HG03521 (cell line): ENCODE results near the gene LOXL4.

Experiments
- ATAC-seq: cut with Tn5 transposase; IDR thresholded peaks from one replicate; pipeline ENCODE4 v1.9.1; 2021; ENCODE audit warnings: mild to moderate bottlenecking, moderate library complexity; ENCODE audit not compliant: unreplicated experiment

Gene LOXL4

GRCh38 chr10:98265403-98266378 lies 2.3 kb downstream of the LOXL4 start:
- ATAC-seq: no peak

GRCh38 chr10:98264378-98265065 lies 3.5 kb downstream of the LOXL4 start:
- ATAC-seq: no peak

- no peak for ATAC-seq
Measured at GRCh38 chr10:98263088-98263487, 4.9 kb downstream of the LOXL4 start.

GRCh38 chr10:98262571-98262970 lies 5.4 kb downstream of the LOXL4 start:
- no peak for ATAC-seq

DNA sequence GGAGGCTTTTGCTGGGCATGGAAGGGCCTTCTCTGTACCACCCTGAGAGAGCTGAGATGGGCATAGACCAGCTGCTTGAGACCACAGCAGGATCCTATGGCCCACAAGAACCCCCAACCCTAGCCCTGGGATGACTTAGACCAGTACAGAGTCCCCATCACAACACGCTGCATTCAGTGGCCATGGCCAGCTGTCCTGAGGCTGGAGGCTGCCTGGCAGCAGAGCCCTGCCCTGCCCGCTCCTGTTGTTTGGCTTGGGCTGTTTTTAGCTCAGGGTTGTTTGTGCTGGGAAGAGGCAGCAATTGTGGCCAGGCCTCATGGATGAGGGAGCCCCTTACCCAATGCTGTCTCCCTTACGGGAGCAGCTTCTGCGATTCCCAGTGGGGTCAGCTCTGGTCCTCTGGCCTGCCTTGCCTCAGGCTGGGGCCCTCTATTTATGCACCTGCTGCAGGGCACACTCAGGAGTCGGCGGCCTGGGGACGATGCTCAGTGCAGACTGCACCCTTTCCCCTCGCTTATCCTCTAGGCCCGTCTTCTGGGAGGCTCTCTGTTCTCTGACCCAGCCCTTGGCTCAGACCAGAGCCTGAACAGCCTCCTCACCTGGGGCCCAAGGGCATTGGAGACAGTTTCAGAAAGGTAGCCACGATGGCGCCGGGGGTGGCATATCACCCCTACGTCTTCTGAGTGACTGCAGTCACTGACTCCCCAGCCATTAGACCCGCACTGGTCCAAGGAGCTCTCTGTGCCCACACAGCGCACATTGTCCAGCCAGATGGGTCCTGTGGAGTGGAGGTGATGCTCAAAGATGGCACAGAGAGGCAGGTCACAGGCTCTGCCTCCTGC lies 6.3 kb downstream of the LOXL4 start:
- ATAC-seq: no peak

DNA sequence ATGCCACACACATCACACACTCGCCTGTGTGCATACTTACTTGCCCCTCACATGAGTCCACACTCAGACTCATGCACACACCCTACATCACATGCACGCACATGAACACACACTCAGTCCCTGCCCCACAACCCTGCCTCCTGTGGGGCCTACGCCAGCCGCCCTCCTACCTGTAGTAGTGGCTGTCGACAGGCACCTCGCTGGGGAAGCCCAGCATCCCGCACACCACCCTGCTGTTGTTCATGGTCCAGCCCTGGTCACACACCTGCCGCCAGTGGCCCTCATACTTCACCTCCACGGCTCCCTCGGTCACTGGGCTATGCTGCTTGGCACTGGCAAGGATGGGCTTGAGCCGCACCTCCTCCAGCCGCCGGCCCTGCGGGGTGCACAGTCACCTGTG lies 7.2 kb downstream of the LOXL4 start:
- ATAC-seq: no peak

- ATAC-seq: no peak
Measured at GRCh38 chr10:98260350-98260749, 7.6 kb downstream of the LOXL4 start.

DNA sequence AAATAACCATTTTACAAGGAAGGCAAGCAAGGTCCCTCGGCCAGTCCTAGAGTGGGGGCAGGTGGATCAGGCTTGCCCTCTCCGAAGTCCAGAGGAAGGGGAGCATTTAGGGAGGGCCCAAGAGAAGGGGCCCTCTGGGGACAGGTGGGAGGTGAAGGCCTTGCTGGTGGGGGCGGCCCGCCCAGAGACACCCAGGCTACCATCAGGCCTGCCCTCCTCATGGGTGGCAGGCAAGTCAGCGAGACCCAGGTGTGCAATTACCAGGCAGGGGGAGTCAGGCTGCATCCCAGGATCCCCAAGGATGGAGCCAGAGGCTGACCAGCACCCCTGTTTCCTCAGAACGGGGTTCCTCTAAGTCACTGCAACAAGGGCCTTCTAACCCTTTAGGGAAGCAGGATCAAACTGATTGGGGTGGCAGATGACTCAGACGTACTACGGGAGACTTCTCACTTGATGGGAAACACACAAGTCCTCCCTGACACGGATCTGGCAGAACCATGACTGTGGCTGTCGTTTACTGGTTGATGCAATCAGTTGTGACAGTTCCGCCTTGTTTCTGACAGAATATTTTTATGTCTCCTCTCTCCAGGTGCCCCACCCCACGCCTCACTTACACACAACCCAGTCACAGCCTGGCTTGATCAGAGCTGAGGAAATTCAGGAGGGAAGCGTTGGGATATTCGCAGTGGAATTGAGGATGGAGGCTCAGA lies 8.2 kb downstream of the LOXL4 start:
- ATAC-seq: no peak

- no peak for ATAC-seq
Measured at GRCh38 chr10:98258683-98259454, 9.1 kb downstream of the LOXL4 start.

DNA sequence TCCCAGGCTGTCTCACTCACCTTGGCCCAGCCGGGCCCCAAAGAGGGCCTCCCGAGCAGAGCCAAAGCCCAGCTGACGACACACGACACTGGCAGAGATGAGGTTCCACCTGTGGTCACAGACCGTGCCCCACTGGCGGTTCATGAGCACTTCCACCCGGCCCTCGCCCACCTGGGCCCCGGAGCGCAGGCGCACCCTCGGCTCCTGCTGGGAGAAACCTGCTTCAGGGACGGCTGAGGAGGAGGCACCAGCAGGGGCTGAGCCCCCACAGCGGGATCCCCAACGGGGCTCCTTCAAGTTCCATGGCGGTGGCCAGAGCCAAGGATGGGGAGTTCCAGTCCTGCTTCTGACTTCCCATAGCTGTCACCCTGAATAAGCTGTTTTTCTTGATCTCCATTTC lies 10.0 kb downstream of the LOXL4 start:
- no peak for ATAC-seq

- no peak for ATAC-seq
Measured at GRCh38 chr10:98257198-98257597, 10.8 kb downstream of the LOXL4 start.

DNA sequence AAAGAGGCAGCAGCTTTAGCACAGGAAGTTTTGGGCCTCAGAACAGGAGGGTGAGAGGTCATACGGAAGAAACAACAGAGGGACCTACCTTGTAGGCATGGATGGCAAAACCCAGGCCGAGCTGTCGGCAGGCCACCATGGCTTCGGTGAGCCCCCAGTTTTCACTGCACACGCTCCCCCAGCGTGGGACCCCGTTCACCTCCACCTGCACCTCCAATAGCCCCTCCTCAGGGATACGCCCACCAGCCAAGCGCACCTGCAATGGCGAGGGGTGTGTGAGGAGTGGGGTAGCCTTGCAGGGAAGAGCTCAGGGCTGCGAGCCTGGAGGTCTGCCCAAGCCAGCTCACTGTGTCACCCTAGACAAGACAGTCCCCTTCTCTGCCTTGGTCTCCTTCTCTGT lies 11.3 kb downstream of the LOXL4 start:
- no peak for ATAC-seq

- no peak for ATAC-seq
Measured at GRCh38 chr10:98255146-98255877, 12.7 kb downstream of the LOXL4 start.

DNA sequence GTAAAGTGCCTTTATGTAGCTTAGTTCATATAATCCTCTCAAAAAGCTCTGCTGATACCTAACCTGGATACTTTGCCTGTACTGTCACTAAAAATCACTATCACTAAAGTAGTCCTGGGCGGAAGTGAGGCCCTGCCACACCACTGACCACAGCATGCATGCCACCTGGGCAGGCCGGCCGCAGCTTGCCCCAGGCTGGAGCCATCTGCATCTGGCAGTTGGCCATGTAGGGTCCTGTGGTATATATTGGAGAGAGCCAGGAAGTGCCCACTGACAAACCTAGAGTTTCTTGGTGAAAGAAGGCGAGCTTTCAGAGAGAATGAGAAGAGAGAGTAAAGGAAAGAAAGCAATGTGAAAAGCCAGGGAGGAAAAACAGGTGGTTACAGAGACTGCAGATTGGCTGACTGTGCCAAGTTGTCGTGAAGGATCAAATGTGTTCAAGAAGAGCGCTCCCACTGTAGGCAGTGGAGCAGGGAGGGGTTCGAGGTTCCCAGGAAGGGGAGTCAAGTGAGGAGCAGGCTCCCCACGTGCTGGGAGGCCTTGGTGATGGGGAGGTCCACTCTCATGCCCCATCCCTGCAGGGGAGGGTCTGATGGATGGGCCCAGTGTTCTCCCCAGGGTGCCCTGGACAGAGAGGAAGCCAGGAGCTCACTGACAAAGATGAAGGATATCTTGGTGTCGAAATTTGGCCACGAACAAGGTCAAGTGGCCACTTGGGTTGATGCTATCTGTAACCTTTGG lies 13.6 kb downstream of the LOXL4 start:
- ATAC-seq: no peak

- ATAC-seq: no peak
Measured at GRCh38 chr10:98253499-98253898, 14.5 kb downstream of the LOXL4 start.

GRCh38 chr10:98252464-98252863 lies 15.5 kb downstream of the LOXL4 start:
- no peak for ATAC-seq

- no peak for ATAC-seq
Measured at GRCh38 chr10:98251399-98251798, 16.6 kb downstream of the LOXL4 start.

GRCh38 chr10:98249134-98249533 lies 18.9 kb downstream of the LOXL4 start:
- no peak for ATAC-seq
